OCI-LY1 (cell line): Measurements from ENCODE around the gene SPOCK1.

Source experiments
- EZH2 ChIP-seq: fragments of 200-600 bp; sonication (generic), shearing (Covaris generic); IDR thresholded peaks from 2 replicates; pipeline ENCODE4 v1.8.0; 2017; ENCODE audit warnings: borderline replicate concordance, mixed run types, mild to moderate bottlenecking, antibody characterized with exemption, low read length, moderate library complexity, mixed read lengths
- TF ChIP-seq, protein P1 (sequence below): fragments of 200-600 bp; sonication (generic), shearing (Covaris generic); IDR thresholded peaks from 2 replicates; pipeline ENCODE4 v1.5.1; 2017; ENCODE audit warnings: mild to moderate bottlenecking, antibody characterized with exemption, low read length, moderate library complexity, mixed read lengths

DNA sequence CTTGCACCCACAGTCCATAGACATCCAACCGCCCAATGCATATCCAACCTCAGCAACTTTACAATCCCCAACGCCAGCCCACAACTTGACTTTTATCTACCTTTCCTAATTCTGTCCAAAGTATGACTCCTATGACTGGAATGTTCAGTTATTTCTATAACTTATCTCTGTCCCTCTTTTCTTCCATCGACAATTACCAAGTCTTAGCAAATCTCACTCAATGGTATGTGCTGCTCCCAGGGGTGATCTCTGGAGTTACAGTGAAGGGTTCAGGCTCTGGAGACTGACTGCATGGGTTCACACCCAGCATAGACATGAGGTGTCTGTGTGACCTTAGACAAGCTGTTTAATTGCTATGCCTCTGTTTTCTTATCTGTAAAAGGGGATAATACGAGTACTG is 106.9 kb downstream of the SPOCK1 start:
- TF ChIP-seq, protein P1, sequence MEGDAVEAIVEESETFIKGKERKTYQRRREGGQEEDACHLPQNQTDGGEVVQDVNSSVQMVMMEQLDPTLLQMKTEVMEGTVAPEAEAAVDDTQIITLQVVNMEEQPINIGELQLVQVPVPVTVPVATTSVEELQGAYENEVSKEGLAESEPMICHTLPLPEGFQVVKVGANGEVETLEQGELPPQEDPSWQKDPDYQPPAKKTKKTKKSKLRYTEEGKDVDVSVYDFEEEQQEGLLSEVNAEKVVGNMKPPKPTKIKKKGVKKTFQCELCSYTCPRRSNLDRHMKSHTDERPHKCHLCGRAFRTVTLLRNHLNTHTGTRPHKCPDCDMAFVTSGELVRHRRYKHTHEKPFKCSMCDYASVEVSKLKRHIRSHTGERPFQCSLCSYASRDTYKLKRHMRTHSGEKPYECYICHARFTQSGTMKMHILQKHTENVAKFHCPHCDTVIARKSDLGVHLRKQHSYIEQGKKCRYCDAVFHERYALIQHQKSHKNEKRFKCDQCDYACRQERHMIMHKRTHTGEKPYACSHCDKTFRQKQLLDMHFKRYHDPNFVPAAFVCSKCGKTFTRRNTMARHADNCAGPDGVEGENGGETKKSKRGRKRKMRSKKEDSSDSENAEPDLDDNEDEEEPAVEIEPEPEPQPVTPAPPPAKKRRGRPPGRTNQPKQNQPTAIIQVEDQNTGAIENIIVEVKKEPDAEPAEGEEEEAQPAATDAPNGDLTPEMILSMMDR, result no peak
- no peak for TF ChIP-seq EZH2
